HG03025 (cell line): ENCODE data around the gene CTBP2.

ENCODE experiments used
- ATAC-seq: cut with Tn5 transposase; IDR thresholded peaks from one replicate; pipeline ENCODE4 v1.9.1; 2021; ENCODE audit warnings: mild to moderate bottlenecking, moderate library complexity; ENCODE audit not compliant: unreplicated experiment, low FRiP score

The CTBP2 gene

GRCh38 chr10:125016611-125017202 lies 143.7 kb downstream of the CTBP2 start:
- no peak for ATAC-seq

DNA sequence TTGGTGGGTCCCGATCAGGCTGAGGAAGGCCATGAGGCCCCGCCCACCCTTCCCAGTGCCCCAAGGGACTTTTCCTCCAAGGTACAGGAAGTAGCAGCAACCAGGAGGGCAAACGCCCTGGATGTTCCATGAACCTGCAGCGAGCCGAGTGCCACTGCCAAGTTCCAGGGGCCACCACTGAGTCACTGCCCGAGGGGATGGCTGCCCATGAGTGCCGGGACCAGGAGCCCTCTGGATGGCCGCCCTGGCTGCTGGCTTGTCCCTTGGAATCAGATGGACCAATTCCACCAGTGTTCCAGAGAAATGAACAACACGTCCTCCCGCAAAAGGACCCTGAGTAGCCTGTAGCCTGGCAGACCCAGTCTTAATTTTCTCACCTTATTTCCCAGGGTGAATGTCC lies 144.2 kb downstream of the CTBP2 start:
- no peak for ATAC-seq

DNA sequence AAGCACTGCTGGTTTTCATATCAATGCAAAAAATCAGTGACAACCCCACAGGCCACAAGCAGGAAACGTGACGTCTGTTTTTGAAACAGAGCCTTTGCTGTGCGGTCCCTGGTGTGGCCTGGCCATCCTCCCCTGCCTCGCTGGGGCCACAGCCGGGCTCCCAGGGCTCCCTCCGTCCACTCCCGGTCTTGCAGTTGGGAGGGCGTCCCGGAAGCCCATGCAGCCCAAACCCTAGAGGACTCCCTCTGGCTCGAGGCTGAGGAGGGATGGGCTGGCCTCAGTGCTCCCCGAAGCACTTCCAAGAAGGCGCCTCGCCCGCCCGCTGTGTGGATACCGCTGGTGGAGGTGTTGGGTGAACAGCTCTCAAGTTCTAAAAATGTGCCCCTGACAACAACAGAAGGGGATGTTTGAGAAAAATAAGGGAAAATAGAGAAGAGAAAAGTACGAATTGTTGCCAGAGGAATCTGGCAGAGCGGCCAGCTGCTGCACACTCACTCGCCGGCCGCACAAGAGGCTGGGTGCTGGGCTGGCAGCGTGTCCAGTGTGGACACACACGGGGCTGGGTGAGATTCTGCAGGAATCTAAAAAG lies 144.9 kb downstream of the CTBP2 start:
- ATAC-seq: no peak

DNA sequence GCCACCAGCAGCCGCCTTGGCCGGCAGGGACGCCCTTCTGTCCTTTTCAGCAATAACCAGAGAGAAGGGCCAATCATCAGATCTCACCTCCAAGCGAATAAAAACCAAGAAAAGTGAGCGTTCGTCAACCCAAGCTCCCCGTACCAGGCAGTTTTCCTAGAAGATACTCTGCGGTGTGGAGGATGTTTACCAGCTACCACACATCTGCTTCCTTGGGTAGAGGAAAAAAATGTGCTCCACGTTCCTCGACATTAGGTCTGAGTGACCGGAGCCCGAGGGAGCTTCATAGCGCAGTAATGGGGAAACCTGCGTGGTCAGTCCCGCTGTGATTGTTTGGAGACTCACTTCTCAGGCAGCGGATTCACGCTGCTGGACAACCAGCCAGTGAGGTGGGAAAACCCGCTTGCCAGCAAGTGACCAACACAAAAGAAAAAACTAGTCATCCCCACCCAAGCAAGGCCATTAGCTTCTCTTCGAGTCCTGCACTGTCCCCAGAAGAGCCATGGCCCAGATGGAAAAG lies 145.5 kb downstream of the CTBP2 start:
- no peak for ATAC-seq

DNA sequence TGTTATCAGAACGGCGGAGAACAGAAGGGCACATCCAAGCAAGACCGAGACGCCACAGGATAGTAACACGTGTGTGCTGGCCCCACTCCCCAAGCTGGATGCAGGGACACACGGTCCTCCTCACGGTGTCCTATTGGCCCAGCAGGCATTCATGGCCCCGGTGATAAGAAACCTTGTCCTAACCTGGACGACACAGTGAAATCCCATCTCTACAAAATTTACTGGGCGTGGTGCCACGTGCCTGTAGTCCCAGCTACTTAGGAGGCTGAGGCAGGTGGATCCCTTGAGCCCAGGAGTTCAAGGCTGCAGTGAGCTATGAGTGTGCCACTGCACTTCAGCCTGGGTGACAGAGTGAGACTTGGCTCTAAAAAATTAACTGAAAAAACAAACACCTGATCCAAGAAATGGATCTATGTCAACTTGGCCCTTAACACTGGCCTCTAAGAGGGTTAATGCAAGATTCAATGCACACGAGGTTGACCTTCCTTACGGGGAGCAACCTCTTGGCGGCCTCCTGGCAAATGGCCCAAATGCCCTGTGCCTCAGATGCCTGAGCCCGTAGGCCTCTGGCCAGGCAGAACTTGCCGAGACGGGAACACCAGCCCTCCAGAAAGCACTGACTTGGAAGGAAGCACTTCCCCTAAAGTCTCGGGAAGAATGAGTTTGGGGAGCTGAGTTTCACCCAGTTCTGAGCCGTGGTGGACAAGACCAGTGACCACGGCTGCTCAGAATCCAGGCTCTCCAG lies 146.1 kb downstream of the CTBP2 start:
- no peak for ATAC-seq

DNA sequence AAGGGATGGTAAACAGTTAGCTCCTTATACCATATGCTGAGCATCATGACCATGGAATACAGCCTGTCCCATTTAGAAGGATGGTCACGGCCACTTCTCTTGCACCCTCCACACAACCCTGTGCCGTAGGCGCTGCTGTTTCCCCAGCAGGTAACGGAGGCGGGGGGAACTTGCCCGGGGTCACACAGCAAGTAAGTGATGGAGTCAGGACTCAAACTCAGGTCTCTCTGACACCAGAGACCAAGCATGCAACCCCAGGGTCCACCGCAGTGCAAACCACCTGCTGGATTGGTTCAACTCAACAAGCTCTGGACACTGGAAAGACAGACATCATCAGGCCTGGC lies 146.9 kb downstream of the CTBP2 start:
- ATAC-seq: no peak

GRCh38 chr10:125012851-125013528 lies 147.4 kb downstream of the CTBP2 start:
- ATAC-seq: no peak

- ATAC-seq: no peak
These were observed 148.2 kb downstream of the CTBP2 start for GRCh38 chr10:125011926-125012705.

- ATAC-seq: no peak
These were observed 149.0 kb downstream of the CTBP2 start for GRCh38 chr10:125011171-125011925.

DNA sequence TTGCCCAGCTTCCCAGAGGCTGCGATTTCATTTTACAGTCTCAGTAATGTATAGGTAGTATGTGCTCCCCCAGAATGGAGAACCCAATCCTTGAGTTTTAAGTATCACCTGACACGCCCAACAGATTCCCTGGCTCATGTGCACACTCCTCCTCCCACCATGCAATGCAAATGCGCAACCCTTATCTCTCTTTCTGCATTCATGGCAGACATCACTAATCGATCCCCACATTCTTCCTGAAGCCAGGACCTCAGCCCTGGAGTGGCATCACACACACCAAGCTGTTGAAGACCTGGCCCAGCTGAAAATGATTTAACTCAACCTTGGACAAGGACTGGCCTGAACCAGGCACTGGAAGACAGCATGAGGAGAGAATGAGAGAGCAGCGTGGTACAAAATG lies 150.0 kb downstream of the CTBP2 start:
- no peak for ATAC-seq

- ATAC-seq: no peak
These were observed 150.7 kb downstream of the CTBP2 start for GRCh38 chr10:125009661-125010161.

DNA sequence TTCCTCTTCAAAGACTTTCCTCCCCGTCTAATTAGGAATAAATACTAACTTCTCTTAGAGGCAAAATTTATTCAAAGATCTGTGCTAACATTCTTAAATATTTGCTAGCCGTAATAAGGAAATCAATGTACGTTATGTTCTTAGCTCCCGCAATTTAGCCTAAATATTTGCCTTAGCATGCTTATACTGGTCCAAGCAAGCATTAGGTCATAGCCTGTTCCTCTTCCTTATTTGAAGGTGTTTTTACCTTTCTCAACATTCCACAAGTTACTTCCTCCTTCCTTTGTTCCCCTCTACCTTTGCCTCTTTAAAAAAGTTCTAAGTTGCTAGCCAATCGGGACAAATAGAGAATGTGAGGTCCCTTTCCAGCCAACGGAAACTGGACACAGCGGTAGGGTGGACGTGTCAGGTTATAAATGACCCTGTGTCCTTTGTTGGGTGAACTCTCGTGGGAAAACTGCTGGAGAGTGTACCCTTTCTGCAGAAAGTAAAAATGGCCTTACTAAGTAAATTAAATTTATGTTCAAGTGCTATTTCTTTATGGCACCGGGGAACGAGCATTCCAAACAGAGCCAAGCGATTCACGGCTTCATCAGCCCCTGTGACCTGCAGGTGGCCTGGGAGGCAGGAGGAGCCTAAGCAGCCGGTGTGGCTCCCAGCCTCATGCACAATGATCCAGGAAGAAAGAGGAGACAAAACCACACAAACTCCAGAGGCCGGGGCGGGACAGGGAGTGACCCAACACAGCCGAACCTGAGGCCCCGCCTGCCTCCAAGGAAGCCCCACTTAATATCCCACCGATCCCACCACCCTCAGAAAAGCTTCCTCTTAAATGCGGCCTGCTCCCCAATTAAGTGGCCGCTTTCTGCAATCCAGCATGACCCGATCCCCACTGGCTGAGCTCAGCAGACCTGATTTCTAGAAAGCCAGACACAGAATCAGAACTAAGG lies 151.4 kb downstream of the CTBP2 start:
- ATAC-seq: no peak

DNA sequence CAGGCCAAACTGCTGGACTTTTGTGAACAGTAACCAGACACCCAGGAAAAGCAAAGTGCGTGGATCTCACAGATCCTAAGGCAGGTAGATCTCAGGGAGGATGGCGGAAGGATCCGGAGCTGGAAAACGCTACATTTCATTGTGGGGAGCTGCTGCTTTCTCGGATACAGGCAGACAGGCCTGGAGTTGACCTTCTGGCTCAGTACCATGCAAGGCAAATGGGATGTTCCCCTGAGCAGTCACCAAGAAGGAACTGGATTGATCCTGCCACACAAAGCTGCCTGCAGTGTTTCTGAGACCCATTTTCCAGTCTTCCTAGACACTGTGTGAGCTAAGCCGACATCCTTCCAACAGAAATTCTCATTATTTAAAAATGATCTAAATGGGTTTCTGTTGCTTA lies 152.9 kb downstream of the CTBP2 start:
- no peak for ATAC-seq

- ATAC-seq: no peak
These were observed 153.4 kb downstream of the CTBP2 start for GRCh38 chr10:125006921-125007426.

- ATAC-seq: no peak
These were observed 154.1 kb downstream of the CTBP2 start for GRCh38 chr10:125006188-125006680.

DNA sequence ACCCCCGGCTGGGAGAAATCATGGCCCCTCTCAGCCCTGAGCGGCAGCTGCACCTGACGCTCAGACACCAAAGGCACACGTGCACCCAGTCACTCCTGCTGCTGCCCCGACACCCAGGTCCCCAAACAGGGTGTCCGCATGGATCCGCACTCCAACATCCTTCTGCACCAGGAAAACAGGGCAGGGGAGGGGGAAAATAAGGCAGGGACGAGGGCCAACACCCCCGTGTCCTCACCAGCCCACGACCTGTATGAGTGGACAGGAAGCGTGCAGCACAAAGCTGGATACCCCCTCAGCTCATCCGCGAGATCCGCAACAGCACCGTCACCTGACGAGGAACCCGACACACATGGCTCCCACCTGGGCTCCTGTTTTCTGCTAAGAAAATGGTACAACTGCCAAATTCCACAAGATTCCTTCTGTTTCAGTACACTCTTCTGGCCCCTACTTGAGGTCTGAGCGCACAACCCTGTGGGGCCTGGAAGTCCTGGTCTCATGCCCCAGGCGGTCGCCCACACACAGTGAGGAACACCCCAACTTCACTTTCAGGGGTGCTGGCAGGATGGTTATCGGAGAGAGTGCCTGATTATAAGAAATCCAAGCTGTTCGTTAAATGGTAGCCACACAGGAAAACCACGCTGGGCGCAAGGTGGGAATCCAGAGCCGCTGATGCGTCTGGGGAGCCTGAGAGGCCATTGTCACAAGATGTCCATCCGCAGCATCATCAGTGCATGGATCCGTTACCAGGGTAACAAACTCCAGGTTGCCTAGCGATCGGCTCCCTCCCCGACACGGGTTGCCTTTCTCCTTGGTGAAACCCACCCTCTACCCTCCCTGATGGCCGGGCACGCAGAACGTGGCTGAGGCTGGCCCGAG lies 154.8 kb downstream of the CTBP2 start:
- no peak for ATAC-seq
